Activated B cell treated with CpG ODN at 0.5 μM for 24 hours (primary cell): ENCODE results near the gene UTP11. TPM values are rescaled to one million over a fixed set of nuclear protein-coding genes. Genes with fewer than 3 reads are reported as not detected.

ENCODE experiments used
- ATAC-seq: fragments of 200-7000 bp; cut with Tn5 transposase; one replicate; pipeline ENCODE4 v1.10.0; 2021; ENCODE audit warnings: low read depth, mild to moderate bottlenecking, moderate library complexity
- CTCF ChIA-PET: fragments of 350-600 bp; sonication (Branson Sonifier 250); formaldehyde crosslinking; loops from one replicate; lab custom pipeline; 2021; ENCODE audit warnings: antibody characterized with exemption; lab: Charles Lee
- POLR2A ChIA-PET: fragments of 350-600 bp; sonication (Branson Sonifier 250); formaldehyde crosslinking; loops from one replicate; lab custom pipeline; 2021; ENCODE audit warnings: antibody characterized with exemption; lab: Charles Lee
- DNase-seq: peaks from one replicate; pipeline ENCODE4 v3.0.0; 2022
- H3K27ac Mint-ChIP-seq: one replicate; pipeline ENCODE4 v1.8.0; 2020; ENCODE audit warnings: mixed read lengths
- H3K27me3 Mint-ChIP-seq: one replicate; pipeline ENCODE4 v1.8.0; 2021; ENCODE audit warnings: mixed read lengths
- H3K36me3 Mint-ChIP-seq: one replicate; pipeline ENCODE4 v1.8.0; 2021; ENCODE audit warnings: low read depth, mixed read lengths
- H3K4me1 Mint-ChIP-seq: one replicate; pipeline ENCODE4 v1.8.0; 2021; ENCODE audit warnings: mixed read lengths
- H3K4me3 Mint-ChIP-seq: one replicate; pipeline ENCODE4 v1.8.0; 2020; ENCODE audit warnings: mild to moderate bottlenecking, mixed read lengths
- H3K9me3 Mint-ChIP-seq: one replicate; pipeline ENCODE4 v1.8.0; 2020; ENCODE audit warnings: mixed read lengths
- intact Hi-C: fragments of 100-400 bp; cut with micrococcal nuclease; formaldehyde crosslinking; loops from one replicate; pipeline ENCODE4 v1.15.1; 2024
- total RNA-seq: library from RNA; stranded (reverse); gene quantifications from 2 replicates; pipeline ENCODE4 v1.2.3, GENCODE V29; 2022
- TF ChIP-seq, protein P1 (sequence below): fragments of 200-600 bp; IDR thresholded peaks from one replicate; pipeline ENCODE4 v1.8.0; 2022; ENCODE audit warnings: antibody characterized with exemption, mild to moderate bottlenecking

The UTP11 gene
- total RNA-seq, 1 donor from 2014 or later = 26.1 TPM

GRCh38 chr1:38072858-38073257 lies 60.3 kb downstream of the UTP11 start:
- Mint-ChIP-seq H3K4me3 (no peak overlapping the region), H3K27ac (no peak overlapping the region), H3K36me3 (no peaks in the 10 kb centered on the region), H3K4me1 (peaks cover 4% of the 10 kb centered on the region), H3K27me3 (peaks cover 4% of the 10 kb centered on the region), H3K9me3 (no peaks in the 10 kb centered on the region)
- DNase-seq (no peak), ATAC-seq (no peak)
- ChIA-PET POLR2A (interaction anchor here (1.5 kb wide), 1 partner anchor 45 kb away, joined by 5 read pairs; no protein-coding TSS in a partner anchor), CTCF (interaction anchor here (1.0 to 3.7 kb wide), 9 partner anchors 10 to 513 kb away, joined by 3 to 43 read pairs (median 8); no protein-coding TSS in a partner anchor)
- TF ChIP-seq, protein P1, sequence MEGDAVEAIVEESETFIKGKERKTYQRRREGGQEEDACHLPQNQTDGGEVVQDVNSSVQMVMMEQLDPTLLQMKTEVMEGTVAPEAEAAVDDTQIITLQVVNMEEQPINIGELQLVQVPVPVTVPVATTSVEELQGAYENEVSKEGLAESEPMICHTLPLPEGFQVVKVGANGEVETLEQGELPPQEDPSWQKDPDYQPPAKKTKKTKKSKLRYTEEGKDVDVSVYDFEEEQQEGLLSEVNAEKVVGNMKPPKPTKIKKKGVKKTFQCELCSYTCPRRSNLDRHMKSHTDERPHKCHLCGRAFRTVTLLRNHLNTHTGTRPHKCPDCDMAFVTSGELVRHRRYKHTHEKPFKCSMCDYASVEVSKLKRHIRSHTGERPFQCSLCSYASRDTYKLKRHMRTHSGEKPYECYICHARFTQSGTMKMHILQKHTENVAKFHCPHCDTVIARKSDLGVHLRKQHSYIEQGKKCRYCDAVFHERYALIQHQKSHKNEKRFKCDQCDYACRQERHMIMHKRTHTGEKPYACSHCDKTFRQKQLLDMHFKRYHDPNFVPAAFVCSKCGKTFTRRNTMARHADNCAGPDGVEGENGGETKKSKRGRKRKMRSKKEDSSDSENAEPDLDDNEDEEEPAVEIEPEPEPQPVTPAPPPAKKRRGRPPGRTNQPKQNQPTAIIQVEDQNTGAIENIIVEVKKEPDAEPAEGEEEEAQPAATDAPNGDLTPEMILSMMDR = no peak
- intact Hi-C loops = loop anchor here (1.0 kb wide), 3 partner anchors 33 to 83 kb away; partner anchors contain the start of gene SF3A3

- intact Hi-C loops = no loop called here
- DNase-seq (no peak), ATAC-seq (no peak)
- CTCF ChIA-PET = interaction anchor here (2.7 to 3.7 kb wide), 2 partner anchors 11 to 46 kb away, joined by 17 to 43 read pairs; no protein-coding TSS in a partner anchor
- POLR2A ChIA-PET = interaction anchor here (0.5 kb wide), 1 partner anchor 390 kb away, joined by 3 read pairs; no protein-coding TSS in a partner anchor
- no peaks in the 10 kb centered on the region for H3K4me1 Mint-ChIP-seq
- H3K9me3 Mint-ChIP-seq = no peaks in the 10 kb centered on the region
- no peak overlapping the region for H3K27ac Mint-ChIP-seq
- H3K36me3 Mint-ChIP-seq = no peaks in the 10 kb centered on the region
- TF ChIP-seq, protein P1 = no peak
- H3K4me3 Mint-ChIP-seq = no peak overlapping the region
- peaks cover 4% of the 10 kb centered on the region for H3K27me3 Mint-ChIP-seq
Measured at GRCh38 chr1:38073534-38074301, 61.2 kb downstream of the UTP11 start.

- TF ChIP-seq, protein P1 = no peak
- no peaks in the 10 kb centered on the region for H3K36me3 Mint-ChIP-seq
- ATAC-seq (no peak), DNase-seq (no peak)
- ChIA-PET CTCF (no interaction called here), POLR2A (no interaction called here)
- no peak overlapping the region for H3K4me3 Mint-ChIP-seq
- H3K4me1 Mint-ChIP-seq = no peaks in the 10 kb centered on the region
- H3K27me3 Mint-ChIP-seq = peaks cover 4% of the 10 kb centered on the region
- H3K27ac Mint-ChIP-seq = no peak overlapping the region
- no peaks in the 10 kb centered on the region for H3K9me3 Mint-ChIP-seq
- intact Hi-C loops = no loop called here
Measured at GRCh38 chr1:38074302-38074677, 61.8 kb downstream of the UTP11 start.

Other genes with a start within 250 kb of the UTP11 start
- 0.12 and 0.27 TPM in 2 replicates for gene EPHA10, start 247.6 kb upstream of the UTP11 start, total RNA-seq
- gene MANEAL, start 218.9 kb upstream of the UTP11 start, total RNA-seq = 5.3 and 5.4 TPM in 2 replicates
- 18.8 and 19.9 TPM in 2 replicates for gene C1orf122, start 204.9 kb upstream of the UTP11 start, total RNA-seq
- gene YRDC, start 204.5 kb upstream of the UTP11 start, total RNA-seq = 20.6 and 24.2 TPM in 2 replicates
- 30.5 and 36.2 TPM in 2 replicates for gene MTF1, start 153.1 kb upstream of the UTP11 start, total RNA-seq
- 63.4 and 70.3 TPM in 2 replicates for gene INPP5B, start 65.7 kb upstream of the UTP11 start, total RNA-seq
- gene SF3A3, start 22.7 kb upstream of the UTP11 start, total RNA-seq = 82.4 and 90.5 TPM in 2 replicates
- 1.4 and 1.6 TPM in 2 replicates for gene FHL3, start 7.2 kb upstream of the UTP11 start, total RNA-seq
- 6.1 and 6.2 TPM in 2 replicates for gene POU3F1, start 34.1 kb downstream of the UTP11 start, total RNA-seq